NT2/D1 (cell line): Measurements from ENCODE around the gene SEMA6B.

Source experiments
- SUZ12 ChIP-seq: IDR thresholded peaks from 2 replicates; pipeline ENCODE4 v1.6.1; 2011; ENCODE audit not compliant: insufficient read length, insufficient read depth; ENCODE audit errors: extremely low read depth
- YY1 ChIP-seq: IDR thresholded peaks from 2 replicates; pipeline ENCODE4 v1.6.1; 2011; ENCODE audit not compliant: insufficient read length, insufficient read depth
- ZNF274 ChIP-seq: IDR thresholded peaks from 2 replicates; pipeline ENCODE4 v1.6.1; 2011; ENCODE audit warnings: mild to moderate bottlenecking, low read depth, low read length

DNA sequence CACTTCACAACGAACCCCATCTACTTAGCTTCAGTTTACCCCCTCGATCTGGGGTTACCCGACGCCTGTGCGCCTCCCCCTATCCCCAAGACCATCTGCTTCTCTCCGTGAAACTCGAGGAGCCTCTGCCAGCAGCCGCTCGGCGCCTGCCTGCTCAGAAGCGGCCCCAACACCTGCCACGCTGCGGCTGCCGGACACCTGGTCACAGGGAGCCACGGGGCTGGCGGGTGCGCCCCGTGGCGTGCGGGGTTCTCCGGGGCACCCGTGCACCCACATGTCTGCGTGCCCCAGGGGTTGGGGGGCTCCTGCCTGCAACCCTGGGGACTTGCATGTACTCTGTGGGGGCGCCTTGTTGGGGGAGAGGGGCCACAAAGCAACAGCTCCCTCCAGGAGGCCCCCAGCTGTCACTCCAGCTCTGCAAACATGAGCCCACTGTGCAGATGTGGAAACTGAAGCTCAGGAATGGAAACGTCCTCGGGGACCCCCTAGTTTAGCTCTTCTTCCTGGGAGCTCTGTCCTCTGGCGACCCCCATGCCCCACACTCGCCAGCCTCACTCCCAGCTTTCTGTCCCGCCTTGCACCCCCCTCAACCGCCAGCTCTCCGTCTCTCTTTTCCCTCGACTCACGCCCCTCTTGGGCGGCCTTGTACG lies 7.0 kb upstream of the SEMA6B start:
- no peak for TF ChIP-seq ZNF274
- TF ChIP-seq YY1, result no peak
- TF ChIP-seq SUZ12, result no peak
